HepG2 (cell line): ENCODE data around the gene ACKR3. TPM values are rescaled to one million over a fixed set of nuclear protein-coding genes. Genes with fewer than 3 reads are reported as not detected.

ENCODE experiments used
- ATAC-seq: fragments of 200-7000 bp; cut with Tn5 transposase; 3 replicates; pipeline ENCODE4 v1.9.1; 2020; ENCODE audit warnings: mild to moderate bottlenecking, moderate library complexity
- BruUV-seq: library from RNA; stranded (reverse); fragments of 400-500 nt; replicated peaks from 2 replicates; lab custom pipeline; 2021; lab: Mats Ljungman, UMichigan
- CTCF ChIA-PET: fragments of 300-600 bp; formaldehyde crosslinking; extraction: SDS; loops from one replicate; lab custom pipeline; 2021; ENCODE audit warnings: low total read pairs, inconsistent platforms, low intra/inter-chr PET ratio; lab: Yijun Ruan, JAX
- POLR2A ChIA-PET: fragments of 350-600 bp; sonication (Branson Sonifier 250); formaldehyde crosslinking; loops from one replicate; lab custom pipeline; 2020; ENCODE audit warnings: antibody characterized with exemption, inconsistent platforms; lab: Yijun Ruan, JAX
- DNase-seq: peaks from one replicate; pipeline ENCODE4 v3.0.0-alpha.2; 2015; ENCODE audit warnings: low spot score
- FAIRE-seq: peaks from 3 replicates; lab custom pipeline; 2011; peaks lifted over from hg19 to GRCh38; lab: Jason Lieb, UNC
- H2AFZ ChIP-seq: one replicate; pipeline ENCODE4 v1.6.1; 2011; ENCODE audit warnings: low read length, inconsistent platforms
- H3K27ac ChIP-seq: fragments of 300-600 bp; 3 replicates; pipeline ENCODE4 v1.8.0; 2011; ENCODE audit warnings: mixed run types, mild to moderate bottlenecking, mixed read lengths, low read length, inconsistent platforms; ENCODE audit not compliant: insufficient read depth; ENCODE audit errors: extremely low read length
- H3K27me3 ChIP-seq, 2 experiments: fragments of 200-600 bp in 1 of 2; 2 replicates in 1 of 2; 3 replicates in 1 of 2; pipeline versions ENCODE4 v1.6.0 to v1.8.0; 2011; ENCODE audit warnings: low read length in 2 of 2, mild to moderate bottlenecking in 2 of 2, moderate library complexity in 2 of 2, inconsistent platforms in 1 of 2; ENCODE audit not compliant: insufficient read depth in 2 of 2, control insufficient read depth in 1 of 2
- H3K36me3 ChIP-seq, 2 experiments: fragments of 200-600 bp in 1 of 2; replicated peaks in 1 of 2; 2 replicates in 1 of 2; 3 replicates in 1 of 2; pipeline versions ENCODE4 v1.5.1 to v1.8.0; 2011; ENCODE audit warnings: low read length in 2 of 2, inconsistent platforms in 1 of 2; ENCODE audit not compliant: insufficient read depth in 2 of 2, control insufficient read depth in 1 of 2
- H3K4me1 ChIP-seq: 2 replicates; pipeline ENCODE4 v1.5.1; 2012; ENCODE audit warnings: low read length, inconsistent platforms; ENCODE audit not compliant: insufficient read depth
- H3K4me2 ChIP-seq: 2 replicates; pipeline ENCODE4 v1.6.0; 2011; ENCODE audit warnings: low read depth, low read length, inconsistent platforms
- H3K4me3 ChIP-seq, 3 experiments: fragments of 200-600 bp in 1 of 3; sonication (generic), shearing (Covaris generic) in 1 of 3; replicated peaks in 1 of 3; 2 replicates each; pipeline ENCODE4 v1.5.1; 2011 to 2016; ENCODE audit warnings: low read length in 3 of 3, inconsistent platforms in 2 of 3, low read depth in 2 of 3, mild to moderate bottlenecking in 2 of 3, control low read depth in 1 of 3, mixed read lengths in 1 of 3; ENCODE audit not compliant: insufficient read depth in 1 of 3
- H3K79me2 ChIP-seq: one replicate; pipeline ENCODE4 v1.6.1; 2011; ENCODE audit warnings: low read length, inconsistent platforms; ENCODE audit not compliant: insufficient read depth
- H3K9ac ChIP-seq: 2 replicates; pipeline ENCODE4 v1.6.0; 2011; ENCODE audit warnings: mild to moderate bottlenecking, low read depth, low read length, inconsistent platforms; ENCODE audit not compliant: insufficient read depth
- H3K9me3 ChIP-seq: 2 replicates; pipeline ENCODE4 v1.5.1; 2012; ENCODE audit warnings: mild to moderate bottlenecking, low read length
- H4K20me1 ChIP-seq: 2 replicates; pipeline ENCODE4 v1.6.0; 2011; ENCODE audit warnings: inconsistent platforms, mild to moderate bottlenecking, low read length, moderate library complexity; ENCODE audit not compliant: insufficient read depth
- EHMT2 ChIP-seq: fragments of 200-600 bp; sonication (generic); IDR thresholded peaks from 2 replicates; pipeline ENCODE4 v1.7.0; 2017; ENCODE audit warnings: antibody characterized with exemption, low read depth, low read length, borderline replicate concordance
- ESRRA ChIP-seq: sonication (generic); formaldehyde crosslinking; IDR thresholded peaks from 2 replicates; pipeline ENCODE4 v1.5.1; 2020; ENCODE audit warnings: mild to moderate bottlenecking, low read depth, missing genetic modification reagents
- HOXD1 ChIP-seq: sonication (generic); formaldehyde crosslinking; IDR thresholded peaks from 2 replicates; pipeline ENCODE4 v1.5.0; 2020; ENCODE audit warnings: missing genetic modification reagents
- NFYB ChIP-seq: sonication (generic); formaldehyde crosslinking; IDR thresholded peaks from 2 replicates; pipeline ENCODE4 v1.4.0; 2020; ENCODE audit warnings: missing genetic modification reagents
- SRSF1 ChIP-seq: fragments of 200-400 bp; formaldehyde crosslinking; optimal IDR thresholded peaks from 2 replicates; pipeline ENCODE3; 2017; ENCODE audit warnings: mild to moderate bottlenecking, low read depth, low read length, moderate library complexity
- ZKSCAN1 ChIP-seq: fragments of 150-350 bp; IDR thresholded peaks from 2 replicates; pipeline ENCODE4 v1.6.1; 2014; ENCODE audit warnings: low read length
- ZNF550 ChIP-seq: sonication (generic); formaldehyde crosslinking; IDR thresholded peaks from 2 replicates; pipeline ENCODE4 v1.4.0; 2020; ENCODE audit warnings: mild to moderate bottlenecking, missing genetic modification reagents, borderline replicate concordance
- ZNF619 ChIP-seq: sonication (generic); formaldehyde crosslinking; IDR thresholded peaks from 2 replicates; pipeline ENCODE4 v1.4.0; 2020; ENCODE audit warnings: mild to moderate bottlenecking, missing genetic modification reagents
- ZNF777 ChIP-seq: sonication (generic); formaldehyde crosslinking; IDR thresholded peaks from 2 replicates; pipeline ENCODE4 v1.4.0; 2020; ENCODE audit warnings: missing genetic modification reagents
- WGBS: methylation state at CpG from one replicate; pipeline ENCODE4 v1.1.6; 2017; ENCODE audit warnings: low lambda C conversion rate; 5-methylcytosine and 5-hydroxymethylcytosine counted together
- in situ Hi-C: cut with HindIII; loops from 2 replicates; pipeline ENCODE4 v1.10.0; 2017; ENCODE audit warnings: low pct_unique_long_range_greater_than_20kb; ENCODE audit not compliant: extremely low pct_ligation_motif_present
- intact Hi-C: fragments of 100-400 bp; cut with micrococcal nuclease; formaldehyde crosslinking; loops from one replicate; pipeline ENCODE4 v1.10.0; 2022; ENCODE audit not compliant: unreplicated experiment
- polyA plus RNA-seq, 8 experiments: library from polyadenylated mRNA; depleted of rRNA in 3 of 8; stranded (reverse) in 7 of 8; unstranded in 1 of 8; fragments of >200 nt; fragmentation: Illumina TruSeq in 4 of 8; extraction: Trizol in 4 of 8; gene quantifications; 2 replicates each; pipeline versions ENCODE4 v1.2.1 to v1.2.3, GENCODE V29; 2011 to 2016; ENCODE audit warnings: low read depth in 4 of 8, missing spikeins in 1 of 8, mixed read lengths in 1 of 8; ENCODE audit not compliant: insufficient read depth in 1 of 8
- total RNA-seq, 5 experiments: library from RNA; depleted of rRNA; stranded (reverse); fragments of >200 nt; fragmentation: Illumina TruSeq; extraction: Trizol; gene quantifications; 2 replicates each; pipeline ENCODE4 v1.2.3, GENCODE V29; 2016; ENCODE audit warnings: low read depth in 1 of 5
- TF ChIP-seq, protein P1 (sequence below): sonication (generic); formaldehyde crosslinking; IDR thresholded peaks from 2 replicates; pipeline ENCODE4 v1.5.0; 2020; ENCODE audit warnings: mild to moderate bottlenecking, missing genetic modification reagents, moderate library complexity
- TF ChIP-seq, protein P2 (sequence below): sonication (generic); formaldehyde crosslinking; IDR thresholded peaks from 2 replicates; pipeline ENCODE4 v1.4.0; 2020; ENCODE audit warnings: mild to moderate bottlenecking, missing genetic modification reagents
- TF ChIP-seq, protein P3 (sequence below): sonication (generic); formaldehyde crosslinking; IDR thresholded peaks from 2 replicates; pipeline ENCODE4 v1.8.0; 2022; ENCODE audit warnings: mild to moderate bottlenecking, missing genetic modification reagents, moderate library complexity

ACKR3 gene
- total and polyA plus RNA-seq, 2 of the 13 experiments (the other 11 are each of a cell fraction or from before 2014, with no cell fraction given): not detected

DNA sequence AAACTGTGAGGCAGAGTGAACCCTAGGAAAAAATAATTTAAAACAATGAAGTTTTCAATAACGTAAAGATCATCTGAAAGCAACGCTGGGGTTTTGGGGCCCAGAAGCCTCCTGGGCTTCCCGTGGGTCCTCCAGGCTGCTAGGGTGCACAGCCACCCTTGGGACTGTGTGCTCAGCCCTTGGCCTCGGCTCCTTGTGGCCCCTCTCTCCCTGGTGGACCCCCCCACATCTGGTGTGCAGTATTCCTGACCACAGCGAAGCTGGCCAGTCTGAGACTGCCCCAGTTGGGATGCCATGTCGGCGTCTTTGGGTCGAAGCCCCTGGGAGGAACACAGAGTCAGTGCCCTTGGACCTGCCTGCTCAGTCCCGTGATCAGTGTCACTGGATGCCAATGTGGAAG lies 53.0 kb downstream of the ACKR3 start:
- Histone ChIP-seq H3K4me1 (no peaks in the 10 kb centered on the region), H3K9ac (no peak overlapping the region), H2AFZ (no peak overlapping the region), H3K4me2 (no peak overlapping the region)
- no peak for FAIRE-seq
- no peak for DNase-seq
- in situ Hi-C loops: no loop called here
- POLR2A ChIA-PET: no interaction called here
- CTCF ChIA-PET: no interaction called here
- TF ChIP-seq, protein P1, sequence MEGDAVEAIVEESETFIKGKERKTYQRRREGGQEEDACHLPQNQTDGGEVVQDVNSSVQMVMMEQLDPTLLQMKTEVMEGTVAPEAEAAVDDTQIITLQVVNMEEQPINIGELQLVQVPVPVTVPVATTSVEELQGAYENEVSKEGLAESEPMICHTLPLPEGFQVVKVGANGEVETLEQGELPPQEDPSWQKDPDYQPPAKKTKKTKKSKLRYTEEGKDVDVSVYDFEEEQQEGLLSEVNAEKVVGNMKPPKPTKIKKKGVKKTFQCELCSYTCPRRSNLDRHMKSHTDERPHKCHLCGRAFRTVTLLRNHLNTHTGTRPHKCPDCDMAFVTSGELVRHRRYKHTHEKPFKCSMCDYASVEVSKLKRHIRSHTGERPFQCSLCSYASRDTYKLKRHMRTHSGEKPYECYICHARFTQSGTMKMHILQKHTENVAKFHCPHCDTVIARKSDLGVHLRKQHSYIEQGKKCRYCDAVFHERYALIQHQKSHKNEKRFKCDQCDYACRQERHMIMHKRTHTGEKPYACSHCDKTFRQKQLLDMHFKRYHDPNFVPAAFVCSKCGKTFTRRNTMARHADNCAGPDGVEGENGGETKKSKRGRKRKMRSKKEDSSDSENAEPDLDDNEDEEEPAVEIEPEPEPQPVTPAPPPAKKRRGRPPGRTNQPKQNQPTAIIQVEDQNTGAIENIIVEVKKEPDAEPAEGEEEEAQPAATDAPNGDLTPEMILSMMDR (CRISPR knock-in tag): no peak
- TF ChIP-seq ZKSCAN1 (no peak), SRSF1 (no peak), ESRRA (CRISPR knock-in tag) (no peak), ZNF550 (no peak), ZNF619 (CRISPR knock-in tag) (no peak), NFYB (CRISPR knock-in tag) (no peak), EHMT2 (no peak), ZNF777 (CRISPR knock-in tag) (no peak), HOXD1 (CRISPR knock-in tag) (no peak)
- TF ChIP-seq, protein P2, sequence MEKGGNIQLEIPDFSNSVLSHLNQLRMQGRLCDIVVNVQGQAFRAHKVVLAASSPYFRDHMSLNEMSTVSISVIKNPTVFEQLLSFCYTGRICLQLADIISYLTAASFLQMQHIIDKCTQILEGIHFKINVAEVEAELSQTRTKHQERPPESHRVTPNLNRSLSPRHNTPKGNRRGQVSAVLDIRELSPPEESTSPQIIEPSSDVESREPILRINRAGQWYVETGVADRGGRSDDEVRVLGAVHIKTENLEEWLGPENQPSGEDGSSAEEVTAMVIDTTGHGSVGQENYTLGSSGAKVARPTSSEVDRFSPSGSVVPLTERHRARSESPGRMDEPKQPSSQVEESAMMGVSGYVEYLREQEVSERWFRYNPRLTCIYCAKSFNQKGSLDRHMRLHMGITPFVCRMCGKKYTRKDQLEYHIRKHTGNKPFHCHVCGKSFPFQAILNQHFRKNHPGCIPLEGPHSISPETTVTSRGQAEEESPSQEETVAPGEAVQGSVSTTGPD (CRISPR knock-in tag): no peak
- TF ChIP-seq, protein P3, sequence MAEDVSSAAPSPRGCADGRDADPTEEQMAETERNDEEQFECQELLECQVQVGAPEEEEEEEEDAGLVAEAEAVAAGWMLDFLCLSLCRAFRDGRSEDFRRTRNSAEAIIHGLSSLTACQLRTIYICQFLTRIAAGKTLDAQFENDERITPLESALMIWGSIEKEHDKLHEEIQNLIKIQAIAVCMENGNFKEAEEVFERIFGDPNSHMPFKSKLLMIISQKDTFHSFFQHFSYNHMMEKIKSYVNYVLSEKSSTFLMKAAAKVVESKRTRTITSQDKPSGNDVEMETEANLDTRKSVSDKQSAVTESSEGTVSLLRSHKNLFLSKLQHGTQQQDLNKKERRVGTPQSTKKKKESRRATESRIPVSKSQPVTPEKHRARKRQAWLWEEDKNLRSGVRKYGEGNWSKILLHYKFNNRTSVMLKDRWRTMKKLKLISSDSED (CRISPR knock-in tag): no peak
- TF ChIP-seq, all 625 proteins: peak for 0
- WGBS: 21% methylated on average over 8 of the region's 9 CpGs
- H3K79me2 ChIP-seq: no peaks in the 10 kb centered on the region
- H3K4me3 ChIP-seq: no peak overlapping the region
- no peak overlapping the region for H3K27ac ChIP-seq
- H3K9me3 ChIP-seq: no peaks in the 10 kb centered on the region
- H3K36me3 ChIP-seq: no peaks in the 10 kb centered on the region
- BruUV-seq: no TSS peak
- ATAC-seq: no peak
- intact Hi-C loops: no loop called here
- peaks cover 4 to 43% of the 10 kb centered on the region in 2 experiments; a peak in 4 of 5 replicates for H3K27me3 ChIP-seq
- H4K20me1 ChIP-seq: no peaks in the 10 kb centered on the region
